Endothelial cell (in vitro differentiated cells): Measurements from ENCODE around the gene NT5C1B. TPM values are rescaled to one million over a fixed set of nuclear protein-coding genes. Genes with fewer than 3 reads are reported as not detected.

Experiments used
- DNase-seq: peaks from one replicate; pipeline ENCODE4 v3.0.0; 2021; ENCODE audit warnings: low spot score
- H3K27ac Mint-ChIP-seq: one replicate; pipeline ENCODE4 v1.8.0; 2021; ENCODE audit warnings: mixed read lengths, inconsistent platforms; ENCODE audit not compliant: unreplicated experiment
- H3K27me3 Mint-ChIP-seq: one replicate; pipeline ENCODE4 v1.8.0; 2021; ENCODE audit warnings: mild to moderate bottlenecking, moderate library complexity, mixed read lengths, inconsistent platforms; ENCODE audit not compliant: unreplicated experiment
- H3K36me3 Mint-ChIP-seq: one replicate; pipeline ENCODE4 v1.8.0; 2021; ENCODE audit warnings: mild to moderate bottlenecking, low read depth, mixed read lengths, inconsistent platforms; ENCODE audit not compliant: unreplicated experiment
- H3K4me1 Mint-ChIP-seq: one replicate; pipeline ENCODE4 v1.8.0; 2021; ENCODE audit warnings: mild to moderate bottlenecking, mixed read lengths, inconsistent platforms; ENCODE audit not compliant: unreplicated experiment
- H3K4me3 Mint-ChIP-seq: one replicate; pipeline ENCODE4 v1.8.0; 2021; ENCODE audit warnings: mild to moderate bottlenecking, mixed read lengths, inconsistent platforms; ENCODE audit not compliant: unreplicated experiment
- H3K9me3 Mint-ChIP-seq: one replicate; pipeline ENCODE4 v1.8.0; 2021; ENCODE audit warnings: mixed read lengths, inconsistent platforms; ENCODE audit not compliant: unreplicated experiment
- CTCF ChIP-seq: fragments of 200-600 bp; sonication (generic); IDR thresholded peaks from one replicate; pipeline ENCODE4 v1.5.0; 2021; ENCODE audit warnings: antibody characterized with exemption; ENCODE audit not compliant: unreplicated experiment
- total RNA-seq: library from RNA; stranded (reverse); fragmentation: NEBNext Ultra II Directional; extraction: Animal tissue kit (Norgen Biotek cat#: 25700); gene quantifications from one replicate; pipeline ENCODE4 v1.2.1, GENCODE V29; 2021; ENCODE audit not compliant: unreplicated experiment

NT5C1B gene
- total RNA-seq, 1 donor from 2014 or later, result not detected

GRCh38 chr2:18585526-18585925 lies 3.8 kb downstream of the NT5C1B start:
- no peaks in the 10 kb centered on the region for H3K4me1 Mint-ChIP-seq
- no peak overlapping the region for H3K4me3 Mint-ChIP-seq
- DNase-seq, result no peak
- H3K36me3 Mint-ChIP-seq, result peaks cover 8% of the 10 kb centered on the region
- H3K9me3 Mint-ChIP-seq, result no peaks in the 10 kb centered on the region
- no peaks in the 10 kb centered on the region for H3K27me3 Mint-ChIP-seq
- no peak overlapping the region for H3K27ac Mint-ChIP-seq
- no peak for TF ChIP-seq CTCF

DNA sequence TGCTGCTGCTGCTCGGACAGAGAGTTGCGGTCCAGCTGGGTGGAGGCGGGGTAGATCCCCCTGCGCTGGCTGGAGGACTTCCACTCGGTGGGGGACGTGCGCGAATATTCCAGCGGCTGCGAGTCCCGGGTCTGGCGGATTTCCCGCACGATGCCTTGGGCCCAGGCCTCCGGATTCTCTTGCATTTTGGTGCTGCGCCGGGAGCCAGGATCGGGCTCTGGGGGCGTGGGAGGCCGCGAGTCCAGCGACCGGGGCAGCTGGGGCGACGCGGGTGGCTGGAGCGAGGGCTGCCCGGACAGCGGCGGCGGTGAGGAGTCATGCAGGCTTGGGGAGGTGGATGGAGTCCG lies 4.8 kb downstream of the NT5C1B start:
- DNase-seq, result no peak
- H3K4me3 Mint-ChIP-seq, result no peak overlapping the region
- H3K4me1 Mint-ChIP-seq, result no peaks in the 10 kb centered on the region
- H3K27ac Mint-ChIP-seq, result no peak overlapping the region
- no peak for TF ChIP-seq CTCF
- H3K9me3 Mint-ChIP-seq, result no peaks in the 10 kb centered on the region
- no peaks in the 10 kb centered on the region for H3K27me3 Mint-ChIP-seq
- H3K36me3 Mint-ChIP-seq, result peaks cover 8% of the 10 kb centered on the region

DNA sequence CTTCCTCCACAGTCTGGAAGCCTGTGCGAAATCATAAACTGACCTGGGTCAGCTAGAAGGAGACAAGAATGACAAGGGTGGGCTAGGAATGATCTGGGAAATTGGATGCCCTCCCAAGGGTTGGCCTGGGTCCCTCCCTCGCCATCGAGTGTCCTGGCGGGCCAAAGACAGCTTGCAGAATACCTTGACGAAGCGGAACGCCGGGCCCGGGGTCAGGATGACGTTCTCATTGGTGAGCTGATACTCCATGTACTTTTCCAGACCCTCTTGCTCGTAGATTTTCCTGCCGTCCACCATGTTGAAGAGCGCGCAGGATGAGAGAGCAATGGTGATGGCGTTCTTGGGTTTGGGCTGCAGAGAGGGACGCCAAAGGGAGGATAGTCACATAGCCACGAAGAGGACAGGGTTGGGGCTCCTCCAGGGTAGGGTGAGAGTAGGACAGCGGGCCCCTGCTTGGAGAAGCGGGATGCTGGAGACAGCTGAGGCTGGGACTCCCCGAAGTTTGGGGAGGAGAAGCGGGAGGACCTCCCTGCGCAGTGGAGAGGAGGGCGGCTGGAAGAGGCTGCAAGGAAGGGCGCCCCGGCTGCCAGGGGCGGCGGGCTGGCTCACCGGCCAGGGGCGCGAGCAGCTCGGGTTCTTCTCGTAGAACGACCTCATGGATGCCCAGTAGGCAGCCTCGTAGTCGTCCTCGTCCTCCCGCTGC lies 5.3 kb downstream of the NT5C1B start:
- peaks cover 8% of the 10 kb centered on the region for H3K36me3 Mint-ChIP-seq
- no peaks in the 10 kb centered on the region for H3K9me3 Mint-ChIP-seq
- no peak for DNase-seq
- H3K4me1 Mint-ChIP-seq, result no peaks in the 10 kb centered on the region
- no peak for TF ChIP-seq CTCF
- no peak overlapping the region for H3K4me3 Mint-ChIP-seq
- H3K27ac Mint-ChIP-seq, result no peak overlapping the region
- no peaks in the 10 kb centered on the region for H3K27me3 Mint-ChIP-seq

- no peak for DNase-seq
- Mint-ChIP-seq H3K27me3 (no peaks in the 10 kb centered on the region), H3K9me3 (peaks cover 4% of the 10 kb centered on the region), H3K4me1 (no peaks in the 10 kb centered on the region), H3K36me3 (peaks cover 4% of the 10 kb centered on the region), H3K4me3 (no peak overlapping the region), H3K27ac (no peak overlapping the region)
- no peak for TF ChIP-seq CTCF
Observed at GRCh38 chr2:18580606-18581005, 8.8 kb downstream of the NT5C1B start.

GRCh38 chr2:18578033-18578432 lies 11.3 kb downstream of the NT5C1B start:
- Mint-ChIP-seq H3K27ac (no peak overlapping the region), H3K9me3 (peaks cover 4% of the 10 kb centered on the region), H3K4me1 (no peaks in the 10 kb centered on the region), H3K36me3 (no peaks in the 10 kb centered on the region), H3K27me3 (no peaks in the 10 kb centered on the region), H3K4me3 (no peak overlapping the region)
- no peak for DNase-seq
- TF ChIP-seq CTCF, result no peak
